Caco-2 (cell line): ENCODE measurements around the gene ATP6V1F. TPM values are rescaled to one million over a fixed set of nuclear protein-coding genes. Genes with fewer than 3 reads are reported as not detected.

Experiments used
- BruUV-seq: library from RNA; stranded (reverse); fragments of 400-500 nt; replicated peaks from 2 replicates; lab custom pipeline; 2021; lab: Mats Ljungman, UMichigan
- CTCF ChIA-PET: fragments of 300-600 bp; sonication (Branson Sonifier 250); formaldehyde crosslinking; loops from one replicate; lab custom pipeline; 2022; ENCODE audit warnings: antibody characterized with exemption; lab: Charles Lee
- POLR2A ChIA-PET: fragments of 300-600 bp; sonication (Branson Sonifier 250); formaldehyde crosslinking; loops from one replicate; lab custom pipeline; 2022; ENCODE audit warnings: antibody characterized with exemption; lab: Charles Lee
- DNase-seq, 2 experiments: peaks; one replicate each; pipeline versions ENCODE4 v3.0.0 to v3.0.0-alpha.2; 2020 to 2022
- H3K27me3 ChIP-seq: replicated peaks from 2 replicates; pipeline ENCODE4 v1.6.0; 2011; ENCODE audit warnings: low read length; ENCODE audit not compliant: control insufficient read depth, insufficient read depth
- H3K36me3 ChIP-seq: 2 replicates; pipeline ENCODE4 v1.5.1; 2011; ENCODE audit warnings: low read length; ENCODE audit not compliant: control insufficient read depth, insufficient read depth
- H3K4me1 ChIP-seq: fragments of 250-450 bp; sonication (Bioruptor Pico); 2 replicates; pipeline ENCODE4 v1.5.1; 2020; ENCODE audit warnings: mild to moderate bottlenecking
- H3K4me3 ChIP-seq: 2 replicates; pipeline ENCODE4 v1.5.1; 2011; ENCODE audit warnings: low read depth, mild to moderate bottlenecking, control low read depth, low read length
- H3K9me3 ChIP-seq: fragments of 250-450 bp; sonication (Bioruptor Pico); 2 replicates; pipeline ENCODE4 v1.5.1; 2020; ENCODE audit warnings: mild to moderate bottlenecking, moderate library complexity
- H3K27ac Mint-ChIP-seq: one replicate; pipeline ENCODE4 v1.8.0; 2022; ENCODE audit warnings: mixed read lengths; ENCODE audit not compliant: unreplicated experiment
- H3K27me3 Mint-ChIP-seq: one replicate; pipeline ENCODE4 v1.8.0; 2022; ENCODE audit warnings: mixed read lengths; ENCODE audit not compliant: insufficient read depth, unreplicated experiment
- H3K36me3 Mint-ChIP-seq: one replicate; pipeline ENCODE4 v1.8.0; 2022; ENCODE audit warnings: mild to moderate bottlenecking, mixed read lengths; ENCODE audit not compliant: insufficient read depth, unreplicated experiment
- H3K4me1 Mint-ChIP-seq: one replicate; pipeline ENCODE4 v1.8.0; 2022; ENCODE audit warnings: low read depth, mixed read lengths; ENCODE audit not compliant: unreplicated experiment
- H3K4me3 Mint-ChIP-seq: one replicate; pipeline ENCODE4 v1.8.0; 2022; ENCODE audit warnings: mild to moderate bottlenecking, moderate library complexity, mixed read lengths; ENCODE audit not compliant: unreplicated experiment
- H3K9me3 Mint-ChIP-seq: one replicate; pipeline ENCODE4 v1.8.0; 2022; ENCODE audit warnings: mixed read lengths; ENCODE audit not compliant: unreplicated experiment
- intact Hi-C: fragments of 100-400 bp; cut with micrococcal nuclease; formaldehyde crosslinking; loops from one replicate; pipeline ENCODE4 v1.10.0; 2022; ENCODE audit not compliant: unreplicated experiment
- total RNA-seq: library from RNA; stranded (reverse); gene quantifications from 2 replicates; pipeline ENCODE4 v1.2.3, GENCODE V29; 2022
- TF ChIP-seq, protein P1 (sequence below), 2 experiments: fragments of 200-600 bp in 1 of 2; IDR thresholded peaks; 1 replicate in 1 of 2; 2 replicates in 1 of 2; pipeline versions ENCODE4 v1.5.1 to v1.8.0; 2011 to 2022; ENCODE audit warnings: antibody characterized with exemption in 1 of 2, control low read depth in 1 of 2, inconsistent platforms in 1 of 2, low read depth in 1 of 2, low read length in 1 of 2, mild to moderate bottlenecking in 1 of 2, moderate library complexity in 1 of 2; ENCODE audit not compliant: insufficient read depth in 1 of 2, severe bottlenecking in 1 of 2, unreplicated experiment in 1 of 2

Gene ATP6V1F
- total RNA-seq, 1 experiment from 2014 or later, result 162 TPM

DNA sequence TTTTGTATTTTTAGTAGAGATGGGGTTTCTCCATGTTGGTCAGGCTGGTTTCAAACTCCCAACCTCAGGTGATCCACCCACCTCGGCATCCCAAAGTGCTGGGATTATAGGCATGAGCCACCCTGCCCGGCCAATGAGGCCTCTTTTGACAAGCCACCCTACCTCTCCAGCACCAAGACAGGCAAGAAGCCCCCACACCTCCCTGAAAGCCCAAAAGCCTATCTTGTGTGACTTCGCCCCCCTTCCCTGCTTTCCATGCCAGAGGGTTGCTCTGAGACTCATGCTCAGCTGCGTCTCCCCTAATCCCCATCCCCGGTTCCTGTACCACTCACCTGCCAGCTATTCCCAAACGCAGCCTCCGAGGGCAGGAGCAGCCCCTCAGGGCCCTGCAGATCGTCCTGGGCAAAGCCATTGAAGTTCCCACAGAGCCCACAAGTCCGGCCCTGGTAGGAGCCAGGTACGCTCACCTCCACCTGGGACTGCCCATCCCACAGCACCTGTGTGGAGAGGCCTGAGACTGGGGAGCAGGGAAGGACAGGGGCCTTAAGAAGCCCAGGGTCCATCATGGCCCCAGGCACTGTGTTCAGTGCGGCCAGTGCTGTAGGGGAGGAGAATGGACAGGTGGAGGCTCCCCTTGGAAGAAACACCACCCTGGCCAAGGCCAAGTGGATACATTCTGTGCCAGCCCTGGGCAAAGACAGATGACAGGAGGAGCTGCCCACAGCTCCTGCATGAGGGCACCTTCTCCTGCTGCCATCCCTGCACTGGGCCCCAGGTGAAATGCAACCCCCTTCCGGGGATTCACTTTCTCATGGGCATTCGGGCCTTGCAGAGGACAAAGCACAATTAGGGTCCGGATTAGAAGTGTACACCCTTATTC, 15.8 kb downstream of the ATP6V1F start:
- Histone ChIP-seq H3K9me3 (no peaks in the 10 kb centered on the region), H3K27me3 (no peaks in the 10 kb centered on the region), H3K36me3 (no peaks in the 10 kb centered on the region), H3K4me3 (no peak overlapping the region), H3K4me1 (0 out of 2 replicates have a peak, but pooled peaks cover 4% of the 10 kb centered on the region)
- Mint-ChIP-seq H3K36me3 (no peaks in the 10 kb centered on the region), H3K27me3 (no peaks in the 10 kb centered on the region), H3K9me3 (no peaks in the 10 kb centered on the region), H3K4me1 (no peaks in the 10 kb centered on the region), H3K27ac (no peak overlapping the region), H3K4me3 (no peak overlapping the region)
- TF ChIP-seq, protein P1, sequence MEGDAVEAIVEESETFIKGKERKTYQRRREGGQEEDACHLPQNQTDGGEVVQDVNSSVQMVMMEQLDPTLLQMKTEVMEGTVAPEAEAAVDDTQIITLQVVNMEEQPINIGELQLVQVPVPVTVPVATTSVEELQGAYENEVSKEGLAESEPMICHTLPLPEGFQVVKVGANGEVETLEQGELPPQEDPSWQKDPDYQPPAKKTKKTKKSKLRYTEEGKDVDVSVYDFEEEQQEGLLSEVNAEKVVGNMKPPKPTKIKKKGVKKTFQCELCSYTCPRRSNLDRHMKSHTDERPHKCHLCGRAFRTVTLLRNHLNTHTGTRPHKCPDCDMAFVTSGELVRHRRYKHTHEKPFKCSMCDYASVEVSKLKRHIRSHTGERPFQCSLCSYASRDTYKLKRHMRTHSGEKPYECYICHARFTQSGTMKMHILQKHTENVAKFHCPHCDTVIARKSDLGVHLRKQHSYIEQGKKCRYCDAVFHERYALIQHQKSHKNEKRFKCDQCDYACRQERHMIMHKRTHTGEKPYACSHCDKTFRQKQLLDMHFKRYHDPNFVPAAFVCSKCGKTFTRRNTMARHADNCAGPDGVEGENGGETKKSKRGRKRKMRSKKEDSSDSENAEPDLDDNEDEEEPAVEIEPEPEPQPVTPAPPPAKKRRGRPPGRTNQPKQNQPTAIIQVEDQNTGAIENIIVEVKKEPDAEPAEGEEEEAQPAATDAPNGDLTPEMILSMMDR (IDR thresholded peaks at IDR 0.05; ENCODE audit: insufficient read depth in 1 of 2, low read depth in 1 of 2, low read length in 1 of 2, severe bottlenecking in 1 of 2, unreplicated experiment in 1 of 2), result no peak
- POLR2A ChIA-PET, result no interaction called here
- CTCF ChIA-PET, result interaction anchor here (0.7 to 3.3 kb wide), 4 partner anchors 16 to 270 kb away, joined by 7 to 33 read pairs (median 10); partner anchors contain the start of gene ATP6V1F
- intact Hi-C loops, result no loop called here
- BruUV-seq, result no TSS peak
- DNase-seq, result no peak

DNA sequence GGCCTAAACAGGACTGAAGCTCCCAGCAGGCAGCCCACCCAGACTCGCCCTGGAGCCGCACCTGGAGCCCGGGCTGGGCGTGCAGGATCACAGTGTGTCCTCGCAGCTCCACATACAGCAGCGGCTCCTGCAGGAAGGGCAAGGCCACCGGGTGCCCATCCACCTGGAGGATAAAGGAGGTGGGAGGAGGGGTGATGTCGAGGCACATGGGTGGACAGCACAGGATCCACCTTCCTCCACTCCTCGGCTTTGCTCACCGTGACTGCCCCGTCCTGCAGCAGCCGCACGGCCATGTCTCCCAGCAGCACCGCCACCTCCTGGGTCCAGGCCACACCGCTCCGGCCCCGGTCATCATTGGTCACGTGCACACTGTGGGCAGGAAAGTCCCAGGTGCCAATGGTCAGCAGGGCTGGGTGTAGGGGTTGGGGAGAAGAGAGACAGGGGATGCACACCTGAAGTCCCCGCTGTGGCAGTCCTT, 16.8 kb downstream of the ATP6V1F start:
- POLR2A ChIA-PET, result interaction anchor here (1.0 kb wide), 1 partner anchor 16 kb away, joined by 3 read pairs; the partner anchor contains the start of gene ATP6V1F
- Mint-ChIP-seq H3K36me3 (no peaks in the 10 kb centered on the region), H3K9me3 (no peaks in the 10 kb centered on the region), H3K4me1 (no peaks in the 10 kb centered on the region), H3K27ac (no peak overlapping the region), H3K27me3 (no peaks in the 10 kb centered on the region), H3K4me3 (no peak overlapping the region)
- peaks cover 14% of the 10 kb centered on the region for H3K4me1 ChIP-seq
- intact Hi-C loops, result no loop called here
- H3K9me3 ChIP-seq, result no peaks in the 10 kb centered on the region
- TF ChIP-seq, protein P1 (IDR thresholded peaks at IDR 0.05; ENCODE audit: insufficient read depth in 1 of 2, low read depth in 1 of 2, low read length in 1 of 2, severe bottlenecking in 1 of 2, unreplicated experiment in 1 of 2), result no peak
- H3K27me3 ChIP-seq, result no peaks in the 10 kb centered on the region
- CTCF ChIA-PET, result interaction anchor here (0.7 to 3.3 kb wide), 7 partner anchors 9 to 405 kb away, joined by 3 to 33 read pairs (median 4); partner anchors contain the start of gene ATP6V1F
- no peak overlapping the region for H3K4me3 ChIP-seq
- no peaks in the 10 kb centered on the region for H3K36me3 ChIP-seq
- BruUV-seq, result no TSS peak
- no peak for DNase-seq
